ENCODE data around the gene TCEAL4. TPM values are rescaled to one million over a fixed set of nuclear protein-coding genes. Genes with fewer than 3 reads are reported as not detected.

The TCEAL4 gene
- 100 to 1,000 TPM; 164 to 177 (median 170) TPM for polyA plus RNA-seq (ENCODE audit: insufficient read length in 4 of 4)

DNA sequence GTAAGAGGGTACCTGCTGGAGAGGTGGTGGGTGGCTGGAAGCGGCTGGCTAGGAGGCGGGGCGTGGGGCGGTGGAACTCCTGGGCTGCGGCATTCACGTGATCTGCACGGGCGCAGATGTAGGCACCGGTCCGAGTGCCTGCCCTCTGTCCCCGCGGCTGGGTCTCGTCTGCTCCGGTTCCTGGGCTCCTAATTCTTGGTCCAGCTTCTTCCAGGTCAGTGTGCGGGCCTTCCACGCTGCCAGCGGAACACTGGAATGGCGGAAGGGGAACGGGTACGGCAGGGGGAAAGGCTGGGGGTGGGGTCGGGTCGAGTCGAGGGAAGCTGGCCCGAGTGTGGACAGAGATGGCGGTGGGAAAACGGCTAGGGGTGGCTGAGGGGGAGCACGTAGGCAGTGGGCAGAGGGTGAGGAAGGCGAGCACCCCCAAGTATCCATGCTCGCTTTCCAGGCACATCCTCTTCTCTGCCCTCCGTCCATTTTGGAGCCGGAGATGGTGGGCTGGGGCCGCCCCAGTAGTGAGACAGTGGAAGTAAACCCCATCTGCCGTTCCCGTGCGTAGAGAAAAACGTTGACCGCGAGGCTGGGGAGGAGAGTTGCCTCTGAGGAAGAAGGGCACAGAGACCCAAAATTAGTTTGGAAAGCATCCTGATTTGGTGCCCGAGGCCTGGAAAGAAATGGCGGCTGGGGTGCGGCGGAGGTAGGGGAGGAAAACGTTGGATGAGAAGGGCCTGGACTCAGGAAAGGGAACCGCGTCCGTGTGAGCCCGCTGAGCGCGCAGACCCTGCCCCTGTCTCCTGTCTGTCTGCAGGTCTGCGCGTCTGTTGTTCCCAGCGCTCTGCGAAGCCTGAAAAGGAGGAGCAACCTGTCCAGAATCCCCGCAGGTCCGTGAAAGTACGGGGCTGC, at the start of gene TCEAL4:
TSS of gene TCEAL4 (plus strand) at position 105 of the 903 bp plus-strand sequence. CDS start 1,161 bp downstream, outside the sequence.
- DNase-seq (ENCODE audit: low read depth in 4 of 4, low spot score in 3 of 4): peak in 1 of 4 donors; percentile 28

DNA sequence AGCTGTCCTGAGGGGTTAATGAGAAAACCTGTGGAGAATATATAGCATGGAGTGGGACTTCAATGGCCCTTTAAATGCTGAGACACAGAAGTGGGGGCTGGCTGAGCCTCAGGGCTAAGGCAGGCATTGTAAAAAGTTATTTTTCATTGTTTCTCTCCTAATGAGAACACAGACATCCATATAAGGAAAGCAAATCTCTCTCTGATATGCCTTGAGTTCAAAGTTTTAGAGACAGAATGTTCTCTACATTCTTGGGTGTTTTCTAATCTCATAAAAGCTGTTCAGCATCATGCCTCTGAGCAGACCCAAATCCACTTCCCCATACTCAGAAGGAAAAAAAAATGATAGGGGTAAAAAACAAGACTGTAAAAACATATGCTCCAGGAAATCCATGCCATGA, 49.2 kb upstream of the TCEAL4 start:
- no peak for DNase-seq (ENCODE audit: low read depth in 4 of 4, low spot score in 3 of 4)

DNA sequence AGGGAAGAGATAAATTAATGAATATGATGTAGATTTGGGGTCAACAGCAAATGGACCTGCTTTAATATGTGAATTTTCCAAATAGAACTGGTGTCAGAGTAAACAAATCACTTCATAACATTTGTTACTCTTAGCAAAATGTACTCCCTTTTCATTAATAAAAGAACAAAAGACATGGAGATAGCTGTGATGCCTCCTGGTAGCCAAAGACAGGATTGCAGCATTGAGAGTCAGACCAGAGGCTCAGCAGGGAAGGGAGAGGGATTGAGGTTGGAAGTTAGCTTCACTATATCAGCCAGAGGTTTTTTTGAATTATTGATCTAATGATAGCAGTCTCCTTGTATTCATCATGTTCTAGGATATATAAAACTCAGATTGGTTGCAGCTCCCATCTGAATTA, 48.6 kb upstream of the TCEAL4 start:
- DNase-seq (ENCODE audit: low read depth in 4 of 4, low spot score in 3 of 4): no peak

DNA sequence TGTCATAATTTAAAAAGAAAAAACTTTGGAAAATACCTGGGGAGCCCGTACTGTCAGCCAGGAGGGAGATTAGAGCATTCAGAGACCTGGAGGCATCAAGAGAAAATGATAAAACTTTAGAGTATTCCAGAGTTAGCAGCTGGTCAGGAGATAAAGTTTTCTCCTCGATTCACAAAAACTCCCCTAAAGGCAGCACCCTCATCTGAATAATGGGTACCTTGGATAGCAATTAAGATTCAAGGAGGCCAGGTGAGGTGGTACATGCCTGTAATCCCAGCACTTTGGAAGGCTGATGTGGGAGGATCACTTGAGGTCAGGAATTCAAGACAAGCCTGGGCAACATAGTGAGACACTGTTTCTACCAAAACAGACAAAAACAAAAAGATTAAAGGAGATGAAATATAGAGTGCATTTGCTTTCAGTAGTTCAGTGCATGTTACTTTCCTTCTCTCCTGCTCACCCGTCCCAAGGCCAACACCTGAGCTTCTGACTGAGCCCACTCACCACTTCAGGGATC, 47.4 kb upstream of the TCEAL4 start:
- no peak for DNase-seq (ENCODE audit: low read depth in 4 of 4, low spot score in 3 of 4)

DNA sequence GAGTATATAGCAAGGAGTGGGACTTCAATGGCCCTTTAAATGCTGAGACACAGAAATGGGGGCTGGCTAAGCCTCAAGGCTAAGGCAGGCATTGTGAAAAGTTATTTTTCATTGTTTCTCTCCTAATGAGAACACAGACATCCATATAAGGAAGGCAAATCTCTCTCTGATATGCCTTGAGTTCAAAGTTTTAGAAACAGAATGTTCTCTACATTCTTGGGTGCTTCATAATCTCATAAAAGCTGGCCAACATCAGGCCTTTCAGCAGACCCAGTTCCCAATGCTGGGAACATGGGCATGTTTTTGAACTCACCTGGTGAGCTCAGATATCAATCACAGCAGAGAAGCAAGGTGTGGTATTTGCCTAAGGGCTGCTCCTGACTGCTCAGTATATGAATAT, 46.6 kb upstream of the TCEAL4 start:
- DNase-seq (ENCODE audit: low read depth in 4 of 4, low spot score in 3 of 4): no peak

DNA sequence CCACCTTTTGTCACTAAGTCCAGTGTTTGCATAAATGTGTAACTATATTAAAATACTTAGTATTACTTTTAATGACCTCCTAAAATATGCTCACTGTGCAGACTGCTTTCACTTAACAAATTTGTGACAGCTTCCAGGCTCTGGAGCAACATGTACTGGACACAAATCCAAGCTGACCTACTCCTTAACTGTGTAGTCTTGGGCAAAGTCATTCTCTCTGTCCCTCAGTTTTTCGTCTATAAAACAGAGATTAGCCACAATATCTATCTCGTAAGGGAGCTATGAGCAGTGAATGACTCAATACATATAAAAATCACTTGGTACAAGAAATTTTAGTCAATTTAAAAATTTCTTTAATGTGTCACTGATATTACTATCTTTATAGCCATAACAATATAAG, 45.6 kb upstream of the TCEAL4 start:
- no peak for DNase-seq (ENCODE audit: low read depth in 4 of 4, low spot score in 3 of 4)

DNA sequence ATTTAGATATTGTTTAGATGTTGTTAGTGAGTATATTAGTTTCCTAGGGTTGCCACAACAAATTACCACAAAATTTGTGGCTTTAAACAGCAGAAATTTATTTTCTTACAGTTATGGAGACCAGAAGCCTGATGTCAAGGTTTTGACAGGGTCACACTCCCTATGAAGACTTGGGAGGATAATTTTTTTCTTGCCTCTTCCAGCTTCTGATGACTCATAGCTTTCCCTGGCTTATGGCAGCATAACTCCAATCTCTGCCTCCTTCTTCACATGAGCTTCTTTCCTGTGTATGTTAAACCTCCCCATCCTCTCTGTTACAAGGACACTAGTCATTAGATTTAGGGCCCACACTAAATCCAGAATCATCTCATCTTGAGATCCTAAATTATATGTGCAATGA, 45.2 kb upstream of the TCEAL4 start:
- no peak for DNase-seq (ENCODE audit: low read depth in 4 of 4, low spot score in 3 of 4)

DNA sequence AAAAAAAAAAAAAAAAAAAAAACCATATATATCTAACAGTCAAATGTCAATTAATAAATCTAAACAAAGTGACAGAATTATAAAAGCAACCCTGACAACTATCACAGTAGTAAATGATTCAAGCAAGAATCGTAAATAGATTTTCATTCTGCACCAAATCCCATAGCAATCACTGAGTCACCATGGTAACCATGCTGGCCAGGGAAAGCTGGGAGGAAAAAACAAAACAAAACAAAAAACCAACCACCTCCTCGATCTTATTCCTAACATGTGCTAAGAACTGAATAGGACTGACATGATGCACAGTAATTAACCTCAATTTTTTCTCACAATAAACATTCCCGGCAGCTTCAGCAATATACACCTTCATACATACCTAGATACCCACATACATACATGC, 35.4 kb upstream of the TCEAL4 start:
- DNase-seq (ENCODE audit: low read depth in 4 of 4, low spot score in 3 of 4): no peak

DNA sequence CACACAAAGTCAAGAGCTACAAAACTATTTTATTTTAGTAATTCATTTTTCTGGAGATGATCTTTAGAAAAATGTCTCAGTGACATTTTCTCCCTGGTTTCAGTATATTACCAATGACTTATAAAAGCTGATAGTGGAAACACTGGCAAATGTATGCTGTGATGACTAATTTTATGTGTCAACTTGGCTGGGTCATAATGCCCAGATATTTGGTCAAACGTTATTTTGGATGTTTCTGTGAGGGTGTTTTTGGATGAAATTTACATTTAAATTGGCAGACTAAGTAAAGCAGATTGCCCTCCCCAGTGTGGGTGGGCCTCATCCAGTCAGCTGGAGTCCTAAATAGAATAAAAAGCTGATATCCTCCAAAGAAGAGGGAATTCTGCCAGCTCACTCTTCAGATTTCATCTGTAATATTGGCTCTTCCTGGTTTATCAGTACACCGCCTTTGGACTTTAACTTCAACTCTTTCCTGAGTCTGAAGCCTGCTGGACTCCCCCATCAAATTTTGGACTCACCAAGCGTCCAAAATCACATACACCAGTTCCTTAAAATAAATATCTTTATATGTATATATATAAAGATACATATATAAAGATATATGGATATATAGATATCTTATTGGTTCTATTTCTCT, 34.8 kb upstream of the TCEAL4 start:
- no peak for DNase-seq (ENCODE audit: low read depth in 4 of 4, low spot score in 3 of 4)

DNA sequence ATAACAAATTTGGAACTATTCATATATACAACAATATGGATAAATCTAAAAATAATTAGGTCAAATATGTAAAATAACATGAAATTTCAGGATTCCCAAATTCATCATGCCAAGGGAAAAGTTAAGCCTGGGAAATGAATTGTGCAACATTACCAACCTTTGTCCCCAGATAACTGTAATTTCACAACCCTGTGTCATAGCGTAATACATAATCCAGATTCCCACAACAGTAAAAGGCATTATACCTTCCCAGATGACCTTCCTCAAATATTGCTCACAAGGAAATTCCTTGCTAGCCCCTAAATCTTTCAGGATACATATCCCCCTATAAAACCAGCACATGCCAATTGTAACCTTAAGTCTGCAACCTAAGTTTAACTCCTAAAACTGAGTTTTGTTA, 33.1 kb upstream of the TCEAL4 start:
- DNase-seq (ENCODE audit: low read depth in 4 of 4, low spot score in 3 of 4): no peak

DNA sequence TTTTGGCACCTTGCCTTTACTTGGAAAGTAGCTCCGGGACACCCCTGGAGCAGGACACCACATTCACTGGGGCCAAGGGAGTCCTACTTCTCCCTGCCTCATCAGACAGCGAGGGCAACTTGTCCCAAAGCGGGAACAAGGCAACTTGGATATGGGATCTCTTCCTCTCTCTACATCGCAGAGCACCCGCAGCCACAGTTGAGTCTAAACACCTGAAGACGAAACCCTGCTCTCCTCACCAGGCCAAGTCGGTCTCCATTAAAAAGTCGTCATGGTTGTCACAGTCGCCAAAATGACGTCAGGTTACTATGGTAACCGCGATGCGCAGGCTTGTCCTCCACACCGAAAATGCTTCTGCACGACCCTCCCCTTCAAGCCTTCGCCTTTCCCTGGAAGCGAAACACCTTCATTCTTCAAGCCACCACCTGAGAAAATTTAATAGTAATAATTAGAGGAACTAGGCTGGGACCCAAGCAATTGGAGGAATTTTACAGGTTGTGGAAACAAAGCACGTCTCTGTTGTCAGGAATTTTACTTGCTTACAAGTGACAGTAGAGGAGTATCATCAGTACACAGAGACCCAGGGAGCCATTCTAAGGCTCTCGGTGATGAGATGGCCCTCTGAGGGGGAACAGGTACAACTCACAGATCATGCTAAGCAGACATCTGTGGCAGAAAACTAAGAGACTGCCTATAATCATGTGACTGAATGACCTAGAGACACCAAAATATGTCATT, 30.5 kb upstream of the TCEAL4 start:
- DNase-seq (ENCODE audit: low read depth in 4 of 4, low spot score in 3 of 4): peak; percentile 65 to 73 (median 71)

DNA sequence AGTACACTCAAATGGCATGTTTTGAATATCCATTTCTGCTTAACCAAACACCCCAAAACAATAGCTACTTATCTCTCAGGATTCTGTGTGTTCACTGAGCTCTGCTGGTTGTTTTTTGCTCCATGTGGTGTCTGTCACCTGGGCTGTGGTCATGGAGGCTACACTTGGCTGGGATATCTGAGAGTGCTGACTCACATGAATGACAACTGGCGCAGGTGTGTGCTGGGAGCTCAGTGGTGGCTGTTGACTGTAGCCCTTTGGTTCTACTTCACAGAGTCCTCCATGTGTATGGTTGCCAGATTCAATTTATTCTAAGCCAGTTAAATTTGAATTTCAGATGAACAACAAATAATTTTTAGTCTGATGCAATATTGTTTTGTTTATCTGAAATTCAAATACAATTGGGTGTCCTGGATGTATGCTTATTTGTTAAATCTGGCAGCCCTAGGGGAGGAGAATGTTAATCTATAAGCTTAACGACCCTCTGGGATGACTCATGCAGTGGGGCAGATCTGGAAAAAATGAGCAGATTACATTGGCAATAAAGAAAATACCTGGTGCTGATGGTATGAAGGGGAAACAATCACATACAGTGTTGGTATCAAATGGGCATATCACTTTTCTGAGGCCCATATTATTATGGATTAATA, 28.2 kb upstream of the TCEAL4 start:
- no peak for DNase-seq (ENCODE audit: low read depth in 4 of 4, low spot score in 3 of 4)

DNA sequence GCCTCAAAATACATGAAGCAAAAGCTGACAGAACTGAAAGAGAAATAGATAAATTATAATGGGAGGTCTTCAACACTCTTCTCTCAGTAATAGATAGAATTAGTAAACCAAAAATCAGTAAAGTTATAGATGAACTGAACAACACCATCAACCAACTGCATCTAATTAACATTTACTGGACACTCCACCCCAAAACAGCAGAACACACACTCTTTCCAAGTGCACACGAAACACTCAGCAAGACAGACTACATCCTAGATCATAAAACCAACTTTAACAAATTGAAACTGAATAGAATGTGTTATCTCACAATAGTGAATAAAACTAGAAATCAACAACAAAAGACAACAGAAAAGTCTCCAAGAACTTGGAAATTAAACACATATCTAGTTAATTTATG, 25.1 kb upstream of the TCEAL4 start:
- DNase-seq (ENCODE audit: low read depth in 4 of 4, low spot score in 3 of 4): no peak

DNA sequence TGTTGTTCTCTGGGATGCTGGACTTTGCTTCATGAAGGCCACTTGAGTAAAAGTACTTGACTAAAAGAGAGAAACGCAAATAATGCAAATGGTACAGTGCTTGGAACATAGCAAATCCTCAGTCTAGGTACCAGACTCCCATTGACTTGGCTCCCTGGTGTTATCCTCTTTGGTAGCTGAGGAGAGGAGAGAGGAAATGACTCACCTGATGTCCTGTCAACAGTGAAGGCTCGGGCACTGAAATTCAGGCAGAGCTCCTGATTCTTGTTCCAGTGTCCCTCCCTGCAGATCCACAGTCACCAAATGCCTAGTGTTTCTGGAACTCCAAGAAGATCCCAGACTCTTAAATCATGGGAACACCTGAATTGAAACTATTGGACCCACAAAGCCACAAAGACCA, 22.5 kb upstream of the TCEAL4 start:
- DNase-seq (ENCODE audit: low read depth in 4 of 4, low spot score in 3 of 4): no peak

DNA sequence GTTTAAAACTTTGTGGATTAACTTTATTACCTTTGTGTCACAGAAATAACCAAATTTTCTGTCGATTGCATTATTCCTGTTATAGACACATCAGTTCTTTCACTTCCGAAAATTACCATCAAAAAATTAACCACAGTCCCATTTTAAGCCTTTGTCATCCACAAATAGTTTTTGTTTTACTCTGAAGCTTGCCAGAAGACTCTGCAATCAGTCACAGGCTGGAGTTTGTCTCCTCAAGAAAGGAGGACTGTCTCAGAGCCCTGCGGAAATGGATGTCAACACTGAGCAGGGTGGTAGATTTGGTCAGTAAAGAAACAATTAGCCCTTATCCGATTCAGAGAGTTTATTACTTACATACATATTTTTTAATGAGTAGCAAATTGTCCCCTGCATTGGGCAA, 20.1 kb upstream of the TCEAL4 start:
- DNase-seq (ENCODE audit: low read depth in 4 of 4, low spot score in 3 of 4): no peak

DNA sequence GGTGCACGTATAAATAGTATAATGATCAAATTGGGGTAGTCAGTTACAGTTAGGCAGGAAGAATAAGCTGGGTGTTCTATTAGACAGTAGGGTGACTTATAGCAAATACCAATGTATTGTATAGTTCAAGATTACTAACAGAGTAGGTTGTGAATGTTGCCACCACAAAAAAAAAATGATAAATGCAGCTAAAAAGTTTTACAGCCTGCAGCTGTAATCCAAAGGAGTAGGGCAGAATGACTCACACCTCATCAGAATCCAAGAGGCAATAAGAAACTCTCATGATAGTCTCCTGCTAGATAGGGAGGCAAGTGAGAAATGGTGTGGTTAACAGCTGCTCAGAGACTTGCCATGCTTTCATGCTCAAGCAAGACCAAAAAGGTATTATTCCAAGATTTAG, 19.6 kb upstream of the TCEAL4 start:
- no peak for DNase-seq (ENCODE audit: low read depth in 4 of 4, low spot score in 3 of 4)

DNA sequence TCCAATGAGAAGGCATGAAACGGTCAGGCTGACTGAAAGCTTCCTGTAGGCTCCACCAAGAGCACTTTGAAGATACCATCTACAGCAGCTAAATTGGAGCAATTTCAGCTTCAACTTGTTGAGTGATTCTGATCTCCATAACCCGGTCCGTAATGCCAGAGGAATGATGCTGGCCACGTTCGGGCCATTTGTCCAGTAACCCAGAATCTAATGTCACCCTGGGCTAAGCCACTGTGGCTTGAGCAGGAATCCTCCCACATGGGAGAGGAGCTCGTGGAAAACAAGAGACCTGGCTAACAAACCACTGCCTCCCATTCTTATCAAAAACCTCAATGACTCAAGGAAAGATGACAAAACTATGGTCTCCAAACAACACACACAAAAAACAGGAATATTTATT, 14.2 kb upstream of the TCEAL4 start:
- no peak for DNase-seq (ENCODE audit: low read depth in 4 of 4, low spot score in 3 of 4)

DNA sequence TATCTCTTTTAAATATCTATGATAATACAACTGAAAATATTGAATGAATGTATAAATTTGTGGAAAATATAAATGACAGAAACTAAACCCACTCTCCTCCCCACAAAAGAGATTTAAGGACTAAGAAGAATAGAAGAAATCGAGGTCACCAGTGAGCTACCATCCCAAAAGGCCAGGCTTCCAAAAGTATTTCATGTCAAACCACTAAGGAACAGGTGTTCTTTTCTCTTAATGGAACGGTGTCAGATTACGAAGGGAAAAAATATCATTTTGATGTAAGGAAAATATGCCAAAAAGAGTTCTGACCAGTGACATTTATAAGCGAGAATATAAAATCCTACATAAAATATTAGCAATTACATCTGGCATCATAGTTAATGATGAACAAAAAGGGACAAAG, 13.6 kb upstream of the TCEAL4 start:
- no peak for DNase-seq (ENCODE audit: low read depth in 4 of 4, low spot score in 3 of 4)

DNA sequence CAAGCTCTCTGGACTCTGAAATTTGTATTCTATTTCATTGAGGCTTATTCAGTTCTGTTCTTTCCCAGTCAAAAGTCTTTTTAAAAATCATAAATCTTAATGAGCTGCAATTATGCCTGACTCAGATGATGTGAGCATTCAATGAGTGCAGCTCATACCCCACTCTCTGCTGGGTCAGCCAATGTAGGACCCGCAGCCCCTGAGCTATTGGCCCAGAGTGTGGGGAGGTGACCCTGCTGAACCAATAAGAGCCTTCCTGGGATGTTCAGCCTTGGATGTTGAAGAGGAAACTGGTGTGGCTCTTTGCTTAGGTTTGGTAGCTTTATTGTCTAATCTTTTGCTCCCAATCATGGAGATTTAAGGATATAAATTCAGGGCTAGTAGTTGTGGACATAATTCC, 12.1 kb upstream of the TCEAL4 start:
- DNase-seq (ENCODE audit: low read depth in 4 of 4, low spot score in 3 of 4): no peak

DNA sequence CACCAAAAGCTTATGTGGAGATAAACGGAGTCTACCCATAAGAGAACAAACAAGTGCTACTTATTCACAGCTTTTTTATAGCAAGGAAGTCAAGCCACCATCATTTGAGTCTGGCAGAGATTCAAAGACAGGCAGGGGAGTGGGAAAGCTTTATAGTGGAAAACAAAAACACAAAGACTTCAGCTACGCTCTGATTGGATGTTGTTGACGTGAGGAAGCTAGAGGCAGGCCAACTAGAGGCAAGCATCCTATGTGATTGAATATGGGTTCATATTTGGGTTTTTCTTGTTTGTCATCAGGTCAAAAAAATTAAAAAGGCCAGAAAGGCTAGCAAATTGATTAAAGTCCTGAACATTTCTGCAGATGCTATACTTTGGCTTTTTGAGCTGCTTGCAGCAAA, 719 bp upstream of the TCEAL4 start:
- DNase-seq (ENCODE audit: low read depth in 4 of 4, low spot score in 3 of 4): peak in 1 of 4 donors; percentile 1

DNA sequence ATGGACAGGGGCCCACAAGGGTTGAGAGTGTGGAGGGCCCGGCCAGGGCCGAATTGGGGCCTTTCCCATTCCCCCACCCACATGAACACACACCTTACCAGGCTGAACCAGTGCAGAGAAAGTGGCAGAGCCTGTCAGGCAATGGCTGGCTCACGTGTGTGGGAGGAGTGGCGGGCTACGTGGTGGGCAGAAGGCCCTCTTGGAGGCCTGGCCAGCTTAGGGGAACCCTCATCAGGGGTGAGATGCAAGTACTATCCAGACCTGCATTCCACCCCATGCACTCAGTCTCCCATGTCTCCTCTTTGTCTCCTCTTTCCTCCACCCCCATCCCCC, 965 bp downstream of the TCEAL4 start:
- DNase-seq (ENCODE audit: low read depth in 4 of 4, low spot score in 3 of 4): no peak
